Choroid plexus epithelial cell (primary cell): ENCODE measurements around the gene SNAI1.

Source experiments
- DNase-seq: peaks from one replicate; pipeline ENCODE4 v3.0.0-alpha.2; 2010; ENCODE audit warnings: low read depth
- H3K4me3 ChIP-seq: 2 replicates; pipeline ENCODE4 v1.5.1; 2011; ENCODE audit warnings: low read depth, mild to moderate bottlenecking, control low read depth, low read length, moderate library complexity
- CTCF ChIP-seq: conservative IDR thresholded peaks from 2 replicates; pipeline ENCODE4 v1.5.1; 2011; ENCODE audit warnings: low read depth, mild to moderate bottlenecking, control low read depth, inconsistent platforms, low read length, moderate library complexity

The SNAI1 gene

DNA sequence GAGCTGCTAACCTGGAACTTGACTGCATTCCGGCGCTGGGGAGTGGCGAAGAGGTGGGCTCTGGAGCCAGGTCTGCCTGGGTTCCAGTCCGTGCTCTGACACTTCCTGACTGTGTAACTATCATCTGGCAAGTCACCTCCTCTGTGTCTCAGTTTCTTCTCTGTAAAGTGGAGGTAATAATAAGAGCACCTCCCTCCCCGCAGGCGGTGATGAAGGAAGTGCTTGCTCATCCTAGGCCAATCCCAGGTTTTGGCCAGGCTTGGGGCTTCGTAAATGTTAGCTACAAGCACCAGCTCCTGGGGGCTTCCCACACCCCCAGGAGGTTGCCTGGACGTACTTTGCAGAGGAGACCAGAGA is 32.8 kb downstream of the SNAI1 start:
- no peak for DNase-seq
- no peak for TF ChIP-seq CTCF
- no peak overlapping the region for H3K4me3 ChIP-seq

GRCh38 chr20:50015993-50016770 is 33.4 kb downstream of the SNAI1 start:
- no peak for TF ChIP-seq CTCF
- no peak for DNase-seq
- H3K4me3 ChIP-seq = no peak overlapping the region

DNA sequence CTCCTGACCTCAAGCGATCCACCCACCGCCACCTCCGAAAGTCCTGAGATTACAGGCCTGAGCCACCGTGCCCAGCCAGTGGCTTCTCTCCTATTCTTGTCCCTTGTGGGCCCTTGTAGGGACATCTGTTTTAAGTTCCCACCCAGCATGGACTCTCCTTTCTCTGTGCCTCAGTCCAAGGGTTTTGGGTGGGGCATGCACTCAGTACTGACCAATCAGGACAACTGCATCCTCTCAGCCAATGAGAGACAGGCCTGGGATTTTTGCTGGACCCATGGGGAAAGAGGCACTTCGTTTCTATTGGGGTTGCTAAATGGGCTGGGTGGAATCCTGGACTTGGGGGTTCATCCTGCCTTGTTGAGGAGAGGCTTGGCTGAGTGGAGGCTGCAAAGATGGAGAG is 34.4 kb downstream of the SNAI1 start:
- no peak for DNase-seq
- no peak for TF ChIP-seq CTCF
- no peak overlapping the region for H3K4me3 ChIP-seq

DNA sequence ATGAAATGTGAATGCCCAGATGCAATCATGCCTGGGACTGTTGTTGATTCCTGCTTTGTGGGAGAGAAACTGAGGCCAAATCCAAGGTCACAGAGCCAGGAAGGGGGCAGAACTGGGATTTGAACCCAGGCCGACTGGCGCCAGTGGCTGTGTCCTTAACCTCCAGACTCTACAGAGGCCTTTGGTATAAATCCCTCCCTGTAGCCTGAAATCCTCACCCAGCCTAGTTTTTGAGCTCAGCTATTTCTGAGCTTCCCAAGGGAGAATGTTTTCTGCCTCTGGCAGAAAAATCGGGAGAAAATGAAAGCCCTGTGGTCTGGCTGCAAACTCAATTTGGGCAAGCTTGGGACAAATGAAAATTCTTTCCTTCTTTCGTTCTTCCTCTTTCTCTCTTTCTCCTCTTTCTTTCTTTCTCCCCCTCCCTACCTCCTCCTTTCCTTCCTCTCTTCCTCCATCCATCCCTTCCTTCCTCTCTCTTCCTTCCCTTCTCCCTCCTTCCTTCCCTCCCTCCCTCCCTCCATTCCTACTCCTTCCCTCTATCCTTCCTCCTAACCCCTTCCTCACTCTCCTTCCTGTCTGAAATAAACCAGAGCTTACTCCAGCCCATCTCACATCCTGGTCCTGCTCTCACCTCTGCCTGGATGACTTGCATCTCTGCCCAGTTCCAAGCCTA is 34.9 kb downstream of the SNAI1 start:
- no peak overlapping the region for H3K4me3 ChIP-seq
- no peak for DNase-seq

DNA sequence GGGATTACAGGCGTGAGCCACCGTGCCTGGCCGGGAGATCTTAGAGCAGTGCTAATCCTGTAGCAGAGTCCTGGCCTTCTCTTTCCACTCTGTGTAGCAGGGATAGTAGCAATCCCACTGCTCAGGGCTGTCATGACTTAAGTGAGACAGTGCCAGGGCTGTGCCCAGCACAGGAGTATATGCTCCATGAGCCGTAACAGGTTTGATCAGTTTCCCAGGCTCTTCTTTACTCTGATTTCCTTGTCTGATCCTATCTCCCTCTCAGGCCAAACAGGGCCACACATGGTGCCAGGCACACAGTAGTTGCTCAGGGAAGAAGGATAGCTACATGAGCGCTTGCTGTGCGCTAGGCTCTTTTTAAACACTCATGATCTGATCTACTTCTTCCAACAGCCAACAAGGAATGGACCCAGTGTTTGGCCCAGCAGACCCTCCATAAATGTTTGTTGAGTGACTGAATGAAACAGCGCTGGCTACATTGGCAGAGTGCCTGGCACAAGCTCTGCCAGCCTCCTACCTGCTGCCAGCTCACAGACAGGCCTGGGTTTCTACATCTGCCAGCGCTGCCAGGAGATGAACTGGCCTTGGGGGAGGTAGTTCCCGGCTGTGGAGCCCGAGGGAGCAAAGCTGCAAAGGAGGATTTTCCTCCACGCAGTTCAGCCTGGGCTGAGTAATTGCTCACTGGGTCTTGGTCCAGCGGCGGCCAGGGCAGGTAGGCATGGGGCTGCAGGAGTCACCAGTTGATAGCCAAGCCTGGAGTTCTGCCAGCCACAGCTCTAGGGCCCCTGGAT is 36.9 kb downstream of the SNAI1 start:
- DNase-seq = no peak
- no peak overlapping the region for H3K4me3 ChIP-seq
- no peak for TF ChIP-seq CTCF

More for the DNA sequence above, 34.9 kb downstream of the SNAI1 start:
- TF ChIP-seq CTCF = no peak

DNA sequence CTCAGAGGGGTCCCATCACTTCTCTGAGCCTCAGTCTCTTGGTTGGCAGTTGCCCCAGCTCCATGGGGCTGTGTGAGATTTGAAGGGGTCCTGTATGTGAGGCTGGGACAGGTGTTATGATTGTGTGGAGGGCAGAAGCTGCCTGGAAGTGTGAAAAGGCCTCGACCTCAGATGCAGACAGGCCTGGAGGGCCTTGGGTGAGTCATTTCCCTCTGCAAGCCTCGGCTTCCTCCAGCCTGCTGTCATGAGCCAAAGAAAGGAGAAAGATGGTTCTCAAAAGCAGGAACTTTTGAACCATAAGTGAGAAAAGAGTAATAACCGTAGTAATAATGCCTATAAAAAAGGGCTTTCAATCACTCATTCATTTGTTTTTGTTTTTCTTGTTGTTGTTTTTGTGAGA is 37.5 kb downstream of the SNAI1 start:
- no peak for TF ChIP-seq CTCF
- DNase-seq = no peak
- no peak overlapping the region for H3K4me3 ChIP-seq
